Body of pancreas (tissue), 4 donors: ENCODE data around the gene KRT82. TPM values are rescaled to one million over a fixed set of nuclear protein-coding genes. Genes with fewer than 3 reads are reported as not detected.

Experiments
- ATAC-seq: fragments of 150-250 bp; one replicate; pipeline ENCODE4 v1.9.1; 2016
- DNase-seq, 4 donors: peaks; one replicate each; pipeline ENCODE4 v3.0.0-alpha.2; 2019
- H3K27ac ChIP-seq, 4 donors: fragments of 200-600 bp; sonication (generic); 1 replicate in 3 of 4; 2 replicates in 1 of 4; pipeline versions ENCODE4 v1.5.1 to v1.6.1; 2016 to 2019; ENCODE audit warnings: mild to moderate bottlenecking in 1 of 4, mixed read lengths in 1 of 4, moderate library complexity in 1 of 4
- H3K27me3 ChIP-seq, 2 donors: fragments of 200-600 bp; sonication (generic); one replicate each; pipeline ENCODE4 v1.6.0; 2016; ENCODE audit warnings: mild to moderate bottlenecking in 1 of 2
- H3K36me3 ChIP-seq, 2 donors: fragments of 200-600 bp; sonication (generic); replicated peaks in 1 of 2; 2 replicates each; pipeline ENCODE4 v1.5.1; 2016; ENCODE audit warnings: low read depth in 2 of 2; ENCODE audit not compliant: insufficient read depth in 1 of 2
- H3K4me1 ChIP-seq: fragments of 200-600 bp; sonication (generic); one replicate; pipeline ENCODE4 v1.6.0; 2016
- H3K4me3 ChIP-seq, 2 donors: fragments of 200-600 bp; sonication (generic); 1 replicate in 1 of 2; 2 replicates in 1 of 2; pipeline ENCODE4 v1.5.1; 2016 to 2019
- H3K9me3 ChIP-seq, 3 donors: fragments of 200-600 bp; sonication (generic); 1 replicate in 2 of 3; 2 replicates in 1 of 3; pipeline ENCODE4 v1.5.1; 2016
- CTCF ChIP-seq, 7 experiments: fragments of 450-650 bp in 4 of 7; fragments of 200-600 bp in 3 of 7; sonication (generic) in 3 of 7; IDR thresholded peaks; one replicate each; pipeline ENCODE4 v1.5.1; 2016 to 2019; ENCODE audit warnings: antibody characterized with exemption in 7 of 7
- POLR2A ChIP-seq, 3 donors: fragments of 450-650 bp; IDR thresholded peaks; one replicate each; pipeline ENCODE4 v1.6.1; 2016; ENCODE audit warnings: antibody characterized with exemption in 3 of 3, mild to moderate bottlenecking in 2 of 3
- WGBS, 2 donors: methylation state at CpG; one replicate each; pipeline ENCODE4 v1.1.5; 2017; 5-methylcytosine and 5-hydroxymethylcytosine counted together
- intact Hi-C: fragments of 100-400 bp; cut with DNase I; formaldehyde crosslinking; loops from one replicate; pipeline ENCODE4 v1.15.1; 2023
- total RNA-seq, 2 donors: library from RNA; depleted of rRNA; stranded (reverse); fragments of >200 nt; gene quantifications; one replicate each; pipeline ENCODE4 v1.1.0, GENCODE V29; 2016

KRT82 gene
- total RNA-seq, 2 donors from 2014 or later: not detected

GRCh38 chr12:52378091-52378490, 28.0 kb downstream of the KRT82 start:
- Histone ChIP-seq H3K27ac (no peak overlapping the region), H3K9me3 (no peaks in the 10 kb centered on the region), H3K36me3 (no peaks in the 10 kb centered on the region), H3K4me1 (no peaks in the 10 kb centered on the region), H3K4me3 (no peak overlapping the region), H3K27me3 (no peaks in the 10 kb centered on the region)
- DNase-seq (no peak), ATAC-seq (no peak)
- 55% methylated on average over 15 of the region's 19 CpGs; no CpG with 5 or more reads in 1 of the 2 donors for WGBS, 2 donors
- TF ChIP-seq POLR2A (IDR thresholded peaks at IDR 0.05): no peak
- TF ChIP-seq CTCF (IDR thresholded peaks at IDR 0.05): no peak
- intact Hi-C loops: no loop called here

- WGBS, 2 donors: 80 to 84% methylated on average over 7 to 8 of the region's 8 CpGs
- TF ChIP-seq POLR2A (IDR thresholded peaks at IDR 0.05): no peak
- no peak for TF ChIP-seq CTCF (IDR thresholded peaks at IDR 0.05)
- intact Hi-C loops: no loop called here
- ATAC-seq (no peak), DNase-seq (no peak)
- H3K36me3 ChIP-seq: no peaks in the 10 kb centered on the region
- no peaks in the 10 kb centered on the region for H3K27me3 ChIP-seq
- no peaks in the 10 kb centered on the region for H3K4me1 ChIP-seq
- no peaks in the 10 kb centered on the region for H3K9me3 ChIP-seq
- H3K4me3 ChIP-seq: no peak overlapping the region
- no peak overlapping the region for H3K27ac ChIP-seq
Measured at GRCh38 chr12:52377266-52377665, 28.9 kb downstream of the KRT82 start.

- no peak for TF ChIP-seq POLR2A (IDR thresholded peaks at IDR 0.05)
- peak; percentile 64 to 94 (median 86) for TF ChIP-seq CTCF (IDR thresholded peaks at IDR 0.05)
- WGBS, 2 donors: 32 to 45% methylated on average over 8 to 10 of the region's 10 CpGs
- intact Hi-C loops: loop anchor here (5.0 kb wide), 1 partner anchor 505 kb away; no protein-coding TSS in a partner anchor
- H3K4me3 ChIP-seq: no peak overlapping the region
- ATAC-seq (peak; percentile 92), DNase-seq (peak; percentile 88 to 91 (median 90))
- no peaks in the 10 kb centered on the region for H3K9me3 ChIP-seq
- H3K36me3 ChIP-seq: no peaks in the 10 kb centered on the region
- no peaks in the 10 kb centered on the region for H3K27me3 ChIP-seq
- H3K4me1 ChIP-seq: no peaks in the 10 kb centered on the region
- H3K27ac ChIP-seq: no peak overlapping the region
Measured at GRCh38 chr12:52372216-52373154, 33.6 kb downstream of the KRT82 start.

- DNase-seq: no peak
- H3K27ac ChIP-seq: no peak overlapping the region
- no peak for TF ChIP-seq POLR2A (IDR thresholded peaks at IDR 0.05)
- TF ChIP-seq CTCF (IDR thresholded peaks at IDR 0.05): no peak
- H3K36me3 ChIP-seq: no peaks in the 10 kb centered on the region
- intact Hi-C loops: loop anchor here (5.0 kb wide), 1 partner anchor 506 kb away; no protein-coding TSS in a partner anchor
- 86 to 89% methylated on average over 3 of the region's 3 CpGs for WGBS, 2 donors
- H3K9me3 ChIP-seq: no peaks in the 10 kb centered on the region
- no peaks in the 10 kb centered on the region for H3K4me1 ChIP-seq
- no peak for ATAC-seq
- no peak overlapping the region for H3K4me3 ChIP-seq
- H3K27me3 ChIP-seq: no peaks in the 10 kb centered on the region
Measured at GRCh38 chr12:52371716-52372115, 34.4 kb downstream of the KRT82 start.
